Bronchial epithelial cell (primary cell): Measurements from ENCODE around the gene SLCO1B3. TPM values are rescaled to one million over a fixed set of nuclear protein-coding genes. Genes with fewer than 3 reads are reported as not detected.

Experiments
- DNase-seq: peaks from one replicate; pipeline ENCODE4 v3.0.0-alpha.2; 2010; ENCODE audit warnings: low read depth
- FAIRE-seq: peaks from 2 replicates; lab custom pipeline; 2011; peaks lifted over from hg19 to GRCh38; lab: Jason Lieb, UNC
- H3K27me3 ChIP-seq: 2 replicates; pipeline ENCODE4 v1.5.1; 2011; ENCODE audit warnings: low read length; ENCODE audit not compliant: control insufficient read depth, insufficient read depth
- H3K36me3 ChIP-seq: 2 replicates; pipeline ENCODE4 v1.5.1; 2011; ENCODE audit warnings: low read length; ENCODE audit not compliant: control insufficient read depth, insufficient read depth
- H3K4me3 ChIP-seq: 2 replicates; pipeline ENCODE4 v1.5.1; 2011; ENCODE audit warnings: mild to moderate bottlenecking, low read depth, low read length, control low read depth
- CTCF ChIP-seq: IDR thresholded peaks from 2 replicates; pipeline ENCODE4 v1.5.1; 2011; ENCODE audit warnings: mild to moderate bottlenecking, moderate library complexity, low read length, control low read depth, inconsistent platforms; ENCODE audit not compliant: insufficient read depth, severe bottlenecking
- total RNA-seq: library from RNA; depleted of rRNA; stranded (reverse); fragments of >200 nt; gene quantifications from 2 replicates; pipeline ENCODE4 v1.2.1, GENCODE V29; 2014

Gene SLCO1B3
- total RNA-seq, 1 donor from 2014 or later = 0.79 TPM

- H3K4me3 ChIP-seq = no peak overlapping the region
- no peak for FAIRE-seq
- H3K27me3 ChIP-seq = no peaks in the 10 kb centered on the region
- DNase-seq = no peak
- H3K36me3 ChIP-seq = no peaks in the 10 kb centered on the region
- no peak for TF ChIP-seq CTCF
Observed at GRCh38 chr12:20885552-20885951, 75.0 kb downstream of the SLCO1B3 start.

- Histone ChIP-seq H3K4me3 (no peak overlapping the region), H3K27me3 (no peaks in the 10 kb centered on the region), H3K36me3 (no peaks in the 10 kb centered on the region)
- FAIRE-seq = no peak
- no peak for TF ChIP-seq CTCF
- no peak for DNase-seq
Observed at GRCh38 chr12:20917269-20917668, 106.8 kb downstream of the SLCO1B3 start.

GRCh38 chr12:20917819-20918218, 107.3 kb downstream of the SLCO1B3 start:
- Histone ChIP-seq H3K4me3 (no peak overlapping the region), H3K27me3 (no peaks in the 10 kb centered on the region), H3K36me3 (no peaks in the 10 kb centered on the region)
- FAIRE-seq = no peak
- TF ChIP-seq CTCF = no peak
- no peak for DNase-seq

- no peaks in the 10 kb centered on the region for H3K27me3 ChIP-seq
- no peak for DNase-seq
- H3K4me3 ChIP-seq = no peak overlapping the region
- FAIRE-seq = no peak
- TF ChIP-seq CTCF = no peak
- no peaks in the 10 kb centered on the region for H3K36me3 ChIP-seq
Observed at GRCh38 chr12:20931894-20932293, 121.4 kb downstream of the SLCO1B3 start.

GRCh38 chr12:20946732-20947131, 136.2 kb downstream of the SLCO1B3 start:
- DNase-seq (peak; percentile 8), FAIRE-seq (no peak)
- TF ChIP-seq CTCF = peak; percentile 35
- H3K4me3 ChIP-seq = no peak overlapping the region
- H3K27me3 ChIP-seq = no peaks in the 10 kb centered on the region
- no peaks in the 10 kb centered on the region for H3K36me3 ChIP-seq

- Histone ChIP-seq H3K4me3 (no peak overlapping the region), H3K27me3 (no peaks in the 10 kb centered on the region), H3K36me3 (no peaks in the 10 kb centered on the region)
- peak; percentile 28 for TF ChIP-seq CTCF
- DNase-seq (peak; percentile 41), FAIRE-seq (no peak)
Observed at GRCh38 chr12:20950248-20950647, 139.7 kb downstream of the SLCO1B3 start.
